Measurements from ENCODE around the gene KCNIP4.

KCNIP4 gene

GRCh38 chr4:21845663-21846062 is 102.9 kb downstream of the KCNIP4 start:
- Histone ChIP-seq H3K27ac (no peak overlapping the region), H3K36me3 (ENCODE audit: insufficient read depth) (no peaks in the 10 kb centered on the region), H3K27me3 (ENCODE audit: insufficient read depth, low read depth) (no peaks in the 10 kb centered on the region), H3K9ac (no peak overlapping the region), H4K20me1 (ENCODE audit: insufficient read depth) (no peaks in the 10 kb centered on the region), H3K79me2 (ENCODE audit: insufficient read depth, low read depth) (no peaks in the 10 kb centered on the region), H3K4me1 (ENCODE audit: low read depth, poor library complexity, severe bottlenecking) (no peaks in the 10 kb centered on the region), H2AFZ (ENCODE audit: low read depth) (no peak overlapping the region), H3K4me2 (no peak overlapping the region), H3K4me3 (IDR thresholded peaks at IDR 0.05; ENCODE audit: insufficient read depth, low read depth, low read length) (no peak overlapping the region)
- TF ChIP-seq CTCF (conservative IDR thresholded peaks at IDR 0.05; ENCODE audit: low read depth, low read length), result no peak

- no peaks in the 10 kb centered on the region for H3K4me1 ChIP-seq (ENCODE audit: low read depth, poor library complexity, severe bottlenecking)
- H3K9ac ChIP-seq, result no peak overlapping the region
- H3K79me2 ChIP-seq (ENCODE audit: insufficient read depth, low read depth), result no peaks in the 10 kb centered on the region
- no peak overlapping the region for H3K27ac ChIP-seq
- no peak overlapping the region for H3K4me2 ChIP-seq
- H2AFZ ChIP-seq (ENCODE audit: low read depth), result no peak overlapping the region
- no peaks in the 10 kb centered on the region for H3K27me3 ChIP-seq (ENCODE audit: insufficient read depth, low read depth)
- H3K36me3 ChIP-seq (ENCODE audit: insufficient read depth), result no peaks in the 10 kb centered on the region
- no peak overlapping the region for H3K4me3 ChIP-seq (IDR thresholded peaks at IDR 0.05; ENCODE audit: insufficient read depth, low read depth, low read length)
- no peak for TF ChIP-seq CTCF (conservative IDR thresholded peaks at IDR 0.05; ENCODE audit: low read depth, low read length)
- no peaks in the 10 kb centered on the region for H4K20me1 ChIP-seq (ENCODE audit: insufficient read depth)
Measured at GRCh38 chr4:21835712-21836111, 112.9 kb downstream of the KCNIP4 start.

GRCh38 chr4:21830272-21830671 is 118.3 kb downstream of the KCNIP4 start:
- Histone ChIP-seq H3K4me2 (no peak overlapping the region), H3K4me3 (IDR thresholded peaks at IDR 0.05; ENCODE audit: insufficient read depth, low read depth, low read length) (no peak overlapping the region), H3K4me1 (ENCODE audit: low read depth, poor library complexity, severe bottlenecking) (no peaks in the 10 kb centered on the region), H3K79me2 (ENCODE audit: insufficient read depth, low read depth) (no peaks in the 10 kb centered on the region), H2AFZ (ENCODE audit: low read depth) (no peak overlapping the region), H3K9ac (no peak overlapping the region), H3K27ac (no peak overlapping the region), H3K27me3 (ENCODE audit: insufficient read depth, low read depth) (no peaks in the 10 kb centered on the region), H3K36me3 (ENCODE audit: insufficient read depth) (no peaks in the 10 kb centered on the region), H4K20me1 (ENCODE audit: insufficient read depth) (no peaks in the 10 kb centered on the region)
- TF ChIP-seq CTCF (conservative IDR thresholded peaks at IDR 0.05; ENCODE audit: low read depth, low read length), result no peak

GRCh38 chr4:21827575-21827974 is 121.0 kb downstream of the KCNIP4 start:
- Histone ChIP-seq H3K4me1 (ENCODE audit: low read depth, poor library complexity, severe bottlenecking) (no peaks in the 10 kb centered on the region), H2AFZ (ENCODE audit: low read depth) (no peak overlapping the region), H3K4me3 (IDR thresholded peaks at IDR 0.05; ENCODE audit: insufficient read depth, low read depth, low read length) (no peak overlapping the region), H3K4me2 (no peak overlapping the region), H3K9ac (no peak overlapping the region), H3K36me3 (ENCODE audit: insufficient read depth) (no peaks in the 10 kb centered on the region), H3K27ac (no peak overlapping the region), H3K79me2 (ENCODE audit: insufficient read depth, low read depth) (no peaks in the 10 kb centered on the region), H3K27me3 (ENCODE audit: insufficient read depth, low read depth) (no peaks in the 10 kb centered on the region), H4K20me1 (ENCODE audit: insufficient read depth) (no peaks in the 10 kb centered on the region)
- TF ChIP-seq CTCF (conservative IDR thresholded peaks at IDR 0.05; ENCODE audit: low read depth, low read length), result no peak

- H3K4me1 ChIP-seq (ENCODE audit: low read depth, poor library complexity, severe bottlenecking), result no peaks in the 10 kb centered on the region
- no peak overlapping the region for H3K4me3 ChIP-seq (IDR thresholded peaks at IDR 0.05; ENCODE audit: insufficient read depth, low read depth, low read length)
- H3K27me3 ChIP-seq (ENCODE audit: insufficient read depth, low read depth), result no peaks in the 10 kb centered on the region
- no peak overlapping the region for H3K27ac ChIP-seq
- H3K79me2 ChIP-seq (ENCODE audit: insufficient read depth, low read depth), result no peaks in the 10 kb centered on the region
- H3K36me3 ChIP-seq (ENCODE audit: insufficient read depth), result no peaks in the 10 kb centered on the region
- H2AFZ ChIP-seq (ENCODE audit: low read depth), result no peak overlapping the region
- no peak overlapping the region for H3K9ac ChIP-seq
- no peak overlapping the region for H3K4me2 ChIP-seq
- no peak for TF ChIP-seq CTCF (conservative IDR thresholded peaks at IDR 0.05; ENCODE audit: low read depth, low read length)
- H4K20me1 ChIP-seq (ENCODE audit: insufficient read depth), result no peaks in the 10 kb centered on the region
Measured at GRCh38 chr4:21826071-21826470, 122.5 kb downstream of the KCNIP4 start.

All from KMS-11 (cell line).